ENCODE data around the gene REELD1. TPM values are rescaled to one million over a fixed set of nuclear protein-coding genes. Genes with fewer than 3 reads are reported as not detected.

Gene REELD1
- total and polyA plus RNA-seq, 2 donors: 0.13 TPM; not detected in 1

DNA sequence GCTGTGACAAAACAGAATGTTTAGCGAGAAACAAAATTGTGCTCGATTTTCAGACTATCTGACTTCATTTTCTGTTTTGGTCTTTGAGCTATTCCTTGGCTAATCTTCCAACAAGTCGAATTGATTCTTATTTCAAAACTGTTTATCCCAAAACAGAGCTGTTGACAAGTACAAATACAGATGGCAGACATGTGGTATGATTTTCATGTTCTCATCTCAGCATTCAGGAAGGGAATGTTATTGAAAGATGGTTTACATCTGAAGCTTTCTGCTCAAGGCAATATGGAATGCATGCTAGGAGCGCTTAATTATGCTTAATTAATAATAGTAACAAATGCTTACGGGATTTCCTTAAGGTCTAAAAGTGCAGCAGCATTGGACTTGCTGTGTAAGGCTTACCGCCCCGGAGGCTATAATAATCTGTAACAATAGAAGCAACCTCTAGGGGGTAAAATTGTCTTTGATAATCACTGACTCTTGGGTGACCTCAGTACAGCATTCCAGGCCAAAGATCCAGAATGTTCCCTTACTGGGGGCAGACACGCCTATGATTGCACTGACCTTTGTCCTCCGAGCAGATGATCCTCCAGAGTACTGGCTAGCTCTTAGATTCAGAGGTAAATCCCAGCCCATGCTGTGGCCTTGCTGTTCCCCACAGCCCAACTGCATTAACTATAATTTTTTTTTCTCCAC is 22.4 kb upstream of the REELD1 start:
- Histone ChIP-seq H3K27ac (ENCODE audit: low read depth) (no peak overlapping the region), H3K36me3 (ENCODE audit: insufficient read depth) (no peaks in the 10 kb centered on the region), H3K4me3 (ENCODE audit: low read depth, low read length) (no peak overlapping the region), H3K4me1 (ENCODE audit: insufficient read depth) (no peaks in the 10 kb centered on the region)
- DNase-seq (ENCODE audit: extremely low spot score): no peak
- WGBS: 72% methylated on average over 9 of the region's 9 CpGs

DNA sequence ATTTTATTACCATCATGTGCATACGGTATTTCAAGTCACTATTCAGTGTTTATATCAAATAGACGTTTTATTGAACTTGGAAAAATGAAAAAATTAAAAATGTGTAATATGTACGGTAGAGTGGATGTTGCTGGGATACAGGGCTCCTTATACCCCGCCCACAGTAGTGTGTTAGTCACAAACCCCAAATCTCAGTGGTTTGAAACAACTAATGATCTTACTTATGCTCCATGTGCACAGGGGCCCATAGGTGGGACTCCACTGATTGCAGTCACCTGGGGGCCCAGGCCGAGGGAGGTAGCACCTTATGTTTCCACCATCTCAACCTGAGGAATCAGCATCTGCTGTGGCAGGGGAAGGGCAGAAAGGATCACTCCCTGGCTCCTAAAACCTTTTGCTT is 20.7 kb upstream of the REELD1 start:
- WGBS: 67% methylated on average over 5 of the region's 5 CpGs
- Histone ChIP-seq H3K4me1 (ENCODE audit: insufficient read depth) (no peaks in the 10 kb centered on the region), H3K36me3 (ENCODE audit: insufficient read depth) (no peaks in the 10 kb centered on the region), H3K27ac (ENCODE audit: low read depth) (no peak overlapping the region), H3K4me3 (ENCODE audit: low read depth, low read length) (no peak overlapping the region)
- DNase-seq (ENCODE audit: extremely low spot score): no peak

DNA sequence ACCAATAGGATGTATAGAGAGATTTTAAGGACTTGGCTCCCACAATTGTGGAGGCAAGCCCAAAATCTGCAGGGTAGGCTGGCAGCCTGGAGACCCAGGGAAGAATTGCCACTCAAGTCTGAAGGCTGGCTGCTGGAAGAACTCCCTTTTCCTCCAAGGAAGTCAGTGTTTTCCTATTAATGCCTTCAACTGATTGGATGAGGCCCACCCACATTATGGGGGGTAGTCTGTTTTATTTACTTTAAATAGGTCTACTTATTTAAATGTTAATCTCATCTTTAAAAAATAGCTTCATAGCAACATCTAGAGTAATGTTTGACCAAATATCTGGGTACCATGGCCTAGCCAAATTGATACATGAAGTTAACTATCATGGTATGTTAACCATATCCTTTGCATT is 20.1 kb upstream of the REELD1 start:
- no peaks in the 10 kb centered on the region for H3K36me3 ChIP-seq (ENCODE audit: insufficient read depth)
- DNase-seq (ENCODE audit: extremely low spot score): no peak
- H3K4me1 ChIP-seq (ENCODE audit: insufficient read depth): no peaks in the 10 kb centered on the region
- H3K4me3 ChIP-seq (ENCODE audit: low read depth, low read length): no peak overlapping the region
- no peak overlapping the region for H3K27ac ChIP-seq (ENCODE audit: low read depth)

DNA sequence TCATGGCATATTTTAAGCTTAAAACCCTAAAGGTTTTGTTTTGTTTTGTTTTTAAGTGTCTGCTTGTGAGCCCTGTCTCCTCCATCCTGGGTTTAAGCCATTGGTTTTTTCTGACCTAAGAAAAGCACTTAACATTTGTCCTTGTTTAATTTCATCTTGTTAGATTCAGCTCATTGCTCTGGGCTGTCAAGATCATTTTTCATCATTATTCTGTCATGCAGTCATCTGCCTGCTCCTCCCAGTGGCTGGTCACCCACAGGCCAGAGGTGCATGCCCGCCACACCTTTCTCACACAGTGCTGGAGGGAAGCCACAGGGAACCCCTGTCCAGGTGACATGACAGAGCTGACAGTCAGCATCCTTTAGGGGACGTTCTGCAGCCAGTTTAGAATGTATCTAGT is 11.7 kb upstream of the REELD1 start:
- Histone ChIP-seq H3K4me1 (ENCODE audit: insufficient read depth) (no peaks in the 10 kb centered on the region), H3K27ac (ENCODE audit: low read depth) (no peak overlapping the region), H3K4me3 (ENCODE audit: low read depth, low read length) (no peak overlapping the region), H3K36me3 (ENCODE audit: insufficient read depth) (no peaks in the 10 kb centered on the region)
- WGBS: 74% methylated on average over 2 of the region's 2 CpGs
- no peak for DNase-seq (ENCODE audit: extremely low spot score)

DNA sequence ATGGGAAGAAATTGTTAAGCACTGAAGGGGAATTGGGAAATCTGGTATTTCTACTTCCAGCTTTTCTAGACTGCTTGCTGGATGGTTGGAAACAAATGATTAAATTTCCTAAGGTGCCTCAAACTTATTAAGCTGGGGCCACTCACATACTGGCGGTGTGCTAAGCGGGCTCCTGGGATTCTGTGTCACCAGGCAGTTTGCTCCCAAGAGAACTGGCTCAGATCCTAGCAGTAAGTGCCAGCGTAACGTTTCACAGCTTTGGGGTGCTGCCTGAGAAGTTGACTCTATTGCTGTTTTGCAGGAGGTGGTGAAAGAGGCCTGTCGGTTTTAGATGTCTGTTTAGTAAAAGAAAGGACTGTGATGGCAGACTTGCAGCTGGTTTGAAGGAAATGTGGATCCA is 6.9 kb upstream of the REELD1 start:
- H3K4me1 ChIP-seq (ENCODE audit: insufficient read depth): no peaks in the 10 kb centered on the region
- WGBS: 63% methylated on average over 5 of the region's 5 CpGs
- H3K4me3 ChIP-seq (ENCODE audit: low read depth, low read length): no peak overlapping the region
- DNase-seq (ENCODE audit: extremely low spot score): no peak
- no peak overlapping the region for H3K27ac ChIP-seq (ENCODE audit: low read depth)
- H3K36me3 ChIP-seq (ENCODE audit: insufficient read depth): no peaks in the 10 kb centered on the region

DNA sequence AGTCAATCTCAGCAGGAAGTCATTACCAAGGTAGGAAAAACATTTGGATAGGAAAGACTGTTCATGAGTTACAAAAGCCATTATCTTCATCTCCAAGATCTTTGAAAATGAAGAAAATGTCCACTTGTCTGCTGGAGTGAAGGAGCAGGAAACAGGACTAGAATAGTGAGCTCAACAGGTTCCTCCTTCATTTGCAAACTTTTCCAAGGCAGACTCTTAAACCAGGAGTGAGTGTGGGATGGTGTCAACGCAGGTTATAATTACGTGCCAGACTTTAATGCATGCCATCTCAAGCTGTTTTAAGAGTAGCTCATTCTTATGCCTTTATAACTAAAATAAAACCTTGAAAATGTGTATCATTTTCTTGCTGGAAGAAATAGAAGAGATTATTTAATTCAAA is 3.4 kb upstream of the REELD1 start:
- 74% methylated on average over 2 of the region's 2 CpGs for WGBS
- Histone ChIP-seq H3K27ac (ENCODE audit: low read depth) (no peak overlapping the region), H3K36me3 (ENCODE audit: insufficient read depth) (no peaks in the 10 kb centered on the region), H3K4me3 (ENCODE audit: low read depth, low read length) (no peak overlapping the region), H3K4me1 (ENCODE audit: insufficient read depth) (no peaks in the 10 kb centered on the region)
- no peak for DNase-seq (ENCODE audit: extremely low spot score)

DNA sequence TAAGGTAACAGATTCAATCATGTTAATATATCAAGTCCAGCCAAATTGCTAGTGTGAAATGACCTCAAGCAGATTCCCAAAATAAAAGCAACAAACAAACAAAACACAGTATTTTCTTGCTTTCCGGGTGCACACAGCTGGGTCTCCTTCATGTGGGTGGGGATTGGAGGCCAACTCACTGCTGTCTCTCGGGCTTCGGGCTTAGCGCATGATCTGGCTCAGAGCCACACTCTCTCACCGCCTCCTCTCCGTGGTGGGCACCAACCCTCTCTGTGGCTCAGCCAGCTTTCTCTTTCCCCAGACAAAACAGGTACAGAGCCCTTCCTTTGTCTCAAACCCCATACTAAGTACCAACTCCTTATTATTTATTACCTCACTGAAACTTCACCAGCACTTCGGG is 2.9 kb upstream of the REELD1 start:
- no peaks in the 10 kb centered on the region for H3K4me1 ChIP-seq (ENCODE audit: insufficient read depth)
- 57% methylated on average over 7 of the region's 7 CpGs for WGBS
- no peaks in the 10 kb centered on the region for H3K36me3 ChIP-seq (ENCODE audit: insufficient read depth)
- no peak overlapping the region for H3K4me3 ChIP-seq (ENCODE audit: low read depth, low read length)
- DNase-seq (ENCODE audit: extremely low spot score): no peak
- no peak overlapping the region for H3K27ac ChIP-seq (ENCODE audit: low read depth)

DNA sequence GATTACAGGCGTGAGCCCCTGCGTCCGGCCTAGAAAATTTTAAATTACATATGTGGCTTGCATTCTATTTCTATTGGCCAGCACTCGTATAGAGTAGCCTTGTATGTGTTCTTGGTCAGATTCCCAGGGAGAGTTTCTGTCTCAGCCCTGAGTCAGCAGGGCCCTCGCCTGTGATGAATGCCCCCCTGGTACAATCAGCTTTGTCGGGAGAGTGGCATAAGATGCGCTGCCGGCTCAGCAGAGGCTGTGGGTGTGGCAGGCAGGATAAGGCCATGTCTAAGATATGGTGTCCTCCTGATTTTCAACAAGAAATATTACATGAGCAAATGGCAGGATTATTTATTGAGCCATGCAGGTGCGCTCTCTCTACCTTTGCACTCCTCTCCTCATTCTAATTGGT is 1.6 kb upstream of the REELD1 start:
- Histone ChIP-seq H3K27ac (ENCODE audit: low read depth) (no peak overlapping the region), H3K4me3 (ENCODE audit: low read depth, low read length) (no peak overlapping the region), H3K36me3 (ENCODE audit: insufficient read depth) (no peaks in the 10 kb centered on the region), H3K4me1 (ENCODE audit: insufficient read depth) (no peaks in the 10 kb centered on the region)
- 88% methylated on average over 9 of the region's 9 CpGs for WGBS
- no peak for DNase-seq (ENCODE audit: extremely low spot score)

DNA sequence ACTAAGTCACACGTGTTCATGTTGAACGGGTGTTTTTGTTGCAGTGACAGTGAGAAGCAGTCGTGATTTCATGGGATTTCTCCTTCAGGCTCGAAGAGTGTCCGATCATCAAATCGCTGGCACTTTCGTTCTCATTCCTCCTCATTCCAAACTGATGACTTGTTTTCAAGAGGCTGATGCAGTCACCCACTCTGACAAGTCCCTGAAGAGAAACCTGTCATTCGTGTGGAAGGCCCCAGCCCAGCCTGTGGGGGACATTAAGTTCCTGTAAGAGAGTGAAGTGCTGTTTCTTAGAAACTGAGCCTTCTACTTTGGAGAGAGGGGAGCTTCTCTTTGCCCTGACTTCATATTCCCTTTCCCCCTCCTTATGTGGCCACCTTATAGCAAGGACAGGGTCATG is 8.0 kb downstream of the REELD1 start:
- Histone ChIP-seq H3K27ac (ENCODE audit: low read depth) (no peak overlapping the region), H3K4me3 (ENCODE audit: low read depth, low read length) (no peak overlapping the region), H3K36me3 (ENCODE audit: insufficient read depth) (no peaks in the 10 kb centered on the region), H3K4me1 (ENCODE audit: insufficient read depth) (no peaks in the 10 kb centered on the region)
- 84% methylated on average over 8 of the region's 8 CpGs for WGBS
- no peak for DNase-seq (ENCODE audit: extremely low spot score)

DNA sequence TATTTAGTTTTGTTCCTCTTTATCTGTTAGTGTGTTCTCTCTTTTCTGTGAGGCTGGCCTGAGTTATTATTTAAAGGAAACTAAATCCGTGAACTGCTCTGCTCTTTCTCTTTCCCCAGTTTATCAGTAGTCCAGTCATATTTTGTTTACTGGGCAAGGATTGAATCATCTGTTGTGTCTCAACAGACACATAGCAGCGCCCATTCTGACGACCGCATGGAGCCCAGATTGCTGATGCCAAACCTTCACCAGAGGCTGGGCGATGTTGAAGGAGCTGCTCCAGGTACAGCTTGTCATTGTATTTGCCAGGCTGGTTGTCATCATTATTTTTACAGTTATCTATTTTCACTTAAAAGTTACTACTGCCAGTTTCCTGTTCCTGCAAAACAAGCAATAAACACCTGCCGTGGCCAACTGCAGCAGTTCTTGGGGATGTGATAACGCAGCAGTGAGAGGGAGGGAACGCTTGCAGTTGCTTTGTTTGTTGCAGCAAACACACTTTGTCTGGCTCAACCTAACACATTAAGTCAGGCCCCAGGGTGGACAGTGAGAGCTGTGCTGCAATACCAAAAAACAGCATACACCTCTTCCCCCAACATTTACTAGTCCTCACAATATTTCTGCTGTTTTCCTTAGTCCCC is 10.1 kb downstream of the REELD1 start:
- Histone ChIP-seq H3K36me3 (ENCODE audit: insufficient read depth) (no peaks in the 10 kb centered on the region), H3K4me1 (ENCODE audit: insufficient read depth) (no peaks in the 10 kb centered on the region), H3K27ac (ENCODE audit: low read depth) (no peak overlapping the region), H3K4me3 (ENCODE audit: low read depth, low read length) (no peak overlapping the region)
- 16% methylated on average over 8 of the region's 8 CpGs for WGBS
- no peak for DNase-seq (ENCODE audit: extremely low spot score)

DNA sequence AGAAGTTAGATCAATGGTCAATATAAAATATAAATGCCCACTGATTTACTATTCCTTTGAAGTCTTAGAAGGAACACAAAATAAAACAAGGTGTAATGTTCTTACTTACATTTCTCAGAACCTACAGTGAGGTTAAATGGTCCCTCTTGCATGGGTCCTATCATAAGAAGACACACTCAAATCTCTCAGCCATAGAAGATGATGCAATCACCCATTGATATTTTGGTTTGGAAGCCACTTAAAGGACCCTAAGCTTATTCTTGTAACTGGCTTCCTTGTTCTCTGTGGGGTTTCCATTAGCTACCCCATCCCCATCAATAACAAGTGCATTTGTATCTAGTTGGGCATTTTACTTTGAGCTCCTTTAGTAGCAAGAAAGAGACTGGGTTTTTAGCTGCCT is 15.1 kb downstream of the REELD1 start:
- no peaks in the 10 kb centered on the region for H3K4me1 ChIP-seq (ENCODE audit: insufficient read depth)
- no peaks in the 10 kb centered on the region for H3K36me3 ChIP-seq (ENCODE audit: insufficient read depth)
- no peak overlapping the region for H3K4me3 ChIP-seq (ENCODE audit: low read depth, low read length)
- no peak overlapping the region for H3K27ac ChIP-seq (ENCODE audit: low read depth)
- DNase-seq (ENCODE audit: extremely low spot score): no peak

DNA sequence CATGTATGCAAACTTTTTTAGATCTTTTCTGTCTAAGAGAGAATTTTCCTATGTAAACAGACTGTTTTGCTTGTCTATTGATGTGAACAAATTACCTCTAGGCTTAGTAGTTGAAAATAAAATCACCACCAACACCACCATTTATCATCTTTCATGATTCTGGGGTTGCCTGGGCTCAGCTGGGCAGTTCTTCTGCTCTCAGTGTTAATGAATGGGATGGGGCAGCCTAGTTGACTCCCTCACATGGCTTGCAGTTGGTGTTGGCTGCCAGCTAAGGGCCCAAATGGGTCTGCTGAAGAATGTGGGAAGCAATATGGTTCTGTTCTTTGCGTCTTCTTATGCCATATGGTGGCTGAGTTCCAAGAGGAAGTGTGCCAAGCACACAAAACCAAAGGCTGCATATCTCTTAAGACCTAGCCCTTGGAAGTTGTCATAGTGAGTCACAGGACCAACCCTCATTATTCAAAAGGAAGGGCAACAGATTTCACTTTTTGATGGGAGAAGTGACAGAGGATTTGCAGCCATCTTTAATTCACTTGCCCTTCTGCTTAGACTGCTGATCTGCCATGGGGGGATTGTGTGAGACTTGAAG is 17.9 kb downstream of the REELD1 start:
- no peaks in the 10 kb centered on the region for H3K36me3 ChIP-seq (ENCODE audit: insufficient read depth)
- H3K4me3 ChIP-seq (ENCODE audit: low read depth, low read length): no peak overlapping the region
- H3K27ac ChIP-seq (ENCODE audit: low read depth): no peak overlapping the region
- no peak for DNase-seq (ENCODE audit: extremely low spot score)
- no peaks in the 10 kb centered on the region for H3K4me1 ChIP-seq (ENCODE audit: insufficient read depth)
- WGBS: 94% methylated on average over 1 of the region's 1 CpG

DNA sequence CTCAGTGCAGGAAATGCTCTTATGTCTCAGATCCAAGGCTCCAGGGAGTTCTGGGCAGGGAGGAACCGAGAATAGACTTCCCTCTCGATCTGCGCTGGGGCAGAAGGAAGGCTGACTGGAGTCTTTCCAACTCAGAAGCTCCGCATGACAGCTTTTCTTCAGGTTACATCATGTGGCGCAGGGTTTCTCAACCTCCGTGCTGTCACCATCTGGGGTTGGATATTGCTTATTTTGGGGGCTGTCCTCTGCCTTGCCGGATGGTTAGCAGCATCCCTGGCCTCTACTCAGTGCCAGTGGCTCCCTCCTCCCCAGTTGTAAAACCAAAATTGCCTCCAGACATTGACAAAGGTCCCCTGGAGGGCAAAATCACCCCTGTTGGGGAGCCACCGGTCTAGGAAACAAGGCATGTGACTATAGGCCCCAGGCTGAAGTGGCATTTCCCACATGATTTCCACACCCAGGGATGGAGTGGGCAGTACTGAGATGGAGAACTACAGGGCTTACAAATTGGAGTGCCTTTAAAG is 21.4 kb downstream of the REELD1 start:
- 82% methylated on average over 8 of the region's 8 CpGs for WGBS
- Histone ChIP-seq H3K27ac (ENCODE audit: low read depth) (peak overlapping the region; percentile 32), H3K36me3 (ENCODE audit: insufficient read depth) (no peaks in the 10 kb centered on the region), H3K4me3 (ENCODE audit: low read depth, low read length) (no peak overlapping the region), H3K4me1 (ENCODE audit: insufficient read depth) (no peaks in the 10 kb centered on the region)
- DNase-seq (ENCODE audit: extremely low spot score): no peak

DNA sequence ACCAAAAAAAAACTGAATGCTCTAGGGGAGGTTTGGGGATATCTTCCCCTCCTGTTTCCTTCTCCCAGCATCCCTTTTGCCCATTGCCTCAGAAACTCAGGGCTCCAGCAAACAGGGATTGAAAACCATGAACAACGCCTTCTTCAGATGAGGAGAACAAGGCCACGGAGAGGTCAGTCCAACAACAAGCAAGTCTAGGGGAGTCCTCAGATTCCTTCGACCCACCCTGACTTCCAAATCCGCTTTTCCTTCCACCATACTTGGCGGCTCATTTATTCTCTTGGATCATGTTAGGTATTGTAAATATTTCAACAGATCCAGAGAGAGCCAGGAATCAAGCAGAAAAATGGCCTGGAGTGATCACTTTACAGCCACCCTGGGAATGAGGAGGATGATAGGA is 21.9 kb downstream of the REELD1 start:
- Histone ChIP-seq H3K4me1 (ENCODE audit: insufficient read depth) (no peaks in the 10 kb centered on the region), H3K4me3 (ENCODE audit: low read depth, low read length) (no peak overlapping the region), H3K36me3 (ENCODE audit: insufficient read depth) (no peaks in the 10 kb centered on the region), H3K27ac (ENCODE audit: low read depth) (no peak overlapping the region)
- no peak for DNase-seq (ENCODE audit: extremely low spot score)
- 42% methylated on average over 5 of the region's 5 CpGs for WGBS
